WERI-Rb-1 (cell line): ENCODE measurements around the gene HYKK.
"Not testable (repeated sequence)": the region's sequence is repeated elsewhere in the genome, so short reads cannot be mapped to it uniquely, and the experiment has no call there.

Source experiments
- DNase-seq: peaks from one replicate; pipeline ENCODE4 v3.0.0-alpha.2; 2020
- H3K27ac ChIP-seq: fragments of 250-450 bp; sonication (Bioruptor Pico); 2 replicates; pipeline ENCODE4 v1.5.1; 2020; ENCODE audit warnings: mild to moderate bottlenecking, moderate library complexity
- H3K27me3 ChIP-seq: fragments of 250-450 bp; sonication (Bioruptor Pico); 2 replicates; pipeline ENCODE4 v1.5.1; 2021; ENCODE audit warnings: mild to moderate bottlenecking, low read depth, moderate library complexity; ENCODE audit not compliant: insufficient read depth, severe bottlenecking
- H3K36me3 ChIP-seq: fragments of 250-450 bp; sonication (Bioruptor Pico); 2 replicates; pipeline ENCODE4 v1.5.1; 2020; ENCODE audit warnings: mild to moderate bottlenecking, moderate library complexity
- H3K4me3 ChIP-seq: 2 replicates; pipeline ENCODE4 v1.5.1; 2011; ENCODE audit warnings: low read depth, mild to moderate bottlenecking, control low read depth, low read length
- H3K9me3 ChIP-seq: fragments of 250-450 bp; sonication (Bioruptor Pico); 2 replicates; pipeline ENCODE4 v1.5.1; 2021; ENCODE audit warnings: mild to moderate bottlenecking, moderate library complexity; ENCODE audit not compliant: severe bottlenecking
- TF ChIP-seq, protein P1 (sequence below): IDR thresholded peaks from 2 replicates; pipeline ENCODE4 v1.5.1; 2011; ENCODE audit warnings: low read depth, mild to moderate bottlenecking, control low read depth, inconsistent platforms, low read length

The HYKK gene

GRCh38 chr15:78508272-78508671 is 895 bp downstream of the HYKK start:
- H3K36me3 ChIP-seq, result no peaks in the 10 kb centered on the region
- no peaks in the 10 kb centered on the region for H3K27me3 ChIP-seq
- no peak for DNase-seq
- H3K9me3 ChIP-seq, result no peaks in the 10 kb centered on the region
- H3K4me3 ChIP-seq, result peak overlapping the region; percentile 79
- TF ChIP-seq, protein P1, sequence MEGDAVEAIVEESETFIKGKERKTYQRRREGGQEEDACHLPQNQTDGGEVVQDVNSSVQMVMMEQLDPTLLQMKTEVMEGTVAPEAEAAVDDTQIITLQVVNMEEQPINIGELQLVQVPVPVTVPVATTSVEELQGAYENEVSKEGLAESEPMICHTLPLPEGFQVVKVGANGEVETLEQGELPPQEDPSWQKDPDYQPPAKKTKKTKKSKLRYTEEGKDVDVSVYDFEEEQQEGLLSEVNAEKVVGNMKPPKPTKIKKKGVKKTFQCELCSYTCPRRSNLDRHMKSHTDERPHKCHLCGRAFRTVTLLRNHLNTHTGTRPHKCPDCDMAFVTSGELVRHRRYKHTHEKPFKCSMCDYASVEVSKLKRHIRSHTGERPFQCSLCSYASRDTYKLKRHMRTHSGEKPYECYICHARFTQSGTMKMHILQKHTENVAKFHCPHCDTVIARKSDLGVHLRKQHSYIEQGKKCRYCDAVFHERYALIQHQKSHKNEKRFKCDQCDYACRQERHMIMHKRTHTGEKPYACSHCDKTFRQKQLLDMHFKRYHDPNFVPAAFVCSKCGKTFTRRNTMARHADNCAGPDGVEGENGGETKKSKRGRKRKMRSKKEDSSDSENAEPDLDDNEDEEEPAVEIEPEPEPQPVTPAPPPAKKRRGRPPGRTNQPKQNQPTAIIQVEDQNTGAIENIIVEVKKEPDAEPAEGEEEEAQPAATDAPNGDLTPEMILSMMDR, result no peak
- no peak overlapping the region for H3K27ac ChIP-seq

DNA sequence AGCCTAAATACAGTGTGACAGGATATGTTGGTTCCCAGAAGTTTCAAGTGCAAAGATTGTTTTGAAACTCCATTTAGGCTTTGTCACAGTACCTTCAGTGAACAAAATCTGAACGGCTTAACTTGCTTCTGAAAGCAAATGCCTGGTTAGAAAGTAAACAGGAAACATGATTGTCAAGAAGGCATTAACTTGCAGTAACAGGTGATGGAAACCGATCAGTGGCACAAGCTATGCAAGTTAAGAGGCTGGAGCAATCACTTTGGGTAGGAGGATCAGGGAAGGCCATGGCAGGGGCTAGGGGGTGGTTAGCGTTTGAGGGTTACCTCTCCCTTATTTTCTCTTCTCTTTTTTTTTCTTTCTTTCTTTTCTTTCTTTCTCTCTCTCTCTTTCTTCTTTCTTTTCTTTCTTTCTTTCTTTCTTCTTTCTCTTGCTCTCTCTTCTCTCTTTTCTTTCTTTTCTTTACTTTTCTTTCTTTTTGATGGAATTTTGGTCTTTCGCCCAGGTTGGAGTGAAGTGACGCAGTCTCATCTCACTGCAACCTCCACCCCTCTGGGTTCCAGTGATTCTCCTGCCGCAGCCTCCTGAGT is 2.4 kb downstream of the HYKK start:
- no peak for DNase-seq
- no peak overlapping the region for H3K27ac ChIP-seq
- no peaks in the 10 kb centered on the region for H3K9me3 ChIP-seq
- H3K4me3 ChIP-seq, result no peak overlapping the region
- TF ChIP-seq, protein P1, result no peak
- H3K27me3 ChIP-seq, result no peaks in the 10 kb centered on the region
- no peaks in the 10 kb centered on the region for H3K36me3 ChIP-seq

DNA sequence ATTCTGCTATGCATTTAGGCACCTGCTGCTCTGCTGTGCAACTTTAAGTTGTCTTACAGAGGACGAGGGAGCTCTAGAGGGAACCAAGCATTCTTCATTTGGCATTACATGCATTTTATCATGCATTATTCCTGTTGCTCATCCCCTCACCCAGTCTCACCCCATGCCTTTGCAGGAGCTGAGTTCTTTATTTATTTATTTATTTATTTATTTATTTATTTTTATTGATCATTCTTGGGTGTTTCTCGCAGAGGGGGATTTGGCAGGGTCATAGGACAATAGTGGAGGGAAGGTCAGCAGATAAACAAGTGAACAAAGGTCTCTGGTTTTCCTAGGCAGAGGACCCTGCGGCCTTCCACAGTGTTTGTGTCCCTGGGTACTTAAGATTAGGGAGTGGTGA is 12.7 kb downstream of the HYKK start:
- not testable (repeated sequence) for H3K4me3 ChIP-seq, DNase-seq, H3K9me3 ChIP-seq, H3K27ac ChIP-seq, H3K27me3 ChIP-seq, H3K36me3 ChIP-seq

DNA sequence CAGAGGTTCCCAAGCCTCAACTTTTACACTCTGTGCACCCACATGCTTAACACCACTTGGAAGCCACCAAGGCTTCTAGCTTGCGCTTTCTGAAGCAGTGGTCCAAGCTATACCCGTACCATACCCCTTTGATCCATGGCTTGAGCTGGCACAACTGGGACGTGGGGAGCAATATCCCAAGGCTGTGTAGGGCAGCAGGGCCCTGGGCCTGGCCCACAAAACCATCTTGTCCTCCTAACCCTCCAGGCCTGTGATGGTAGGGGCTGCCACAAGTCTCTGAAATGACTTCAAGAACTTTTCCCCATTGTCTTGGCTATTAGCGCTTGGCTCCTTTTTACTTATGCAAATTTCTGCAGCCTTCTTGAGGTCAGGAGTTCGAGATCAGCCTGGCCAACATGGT is 16.9 kb downstream of the HYKK start:
- TF ChIP-seq, protein P1, result no peak
- Histone ChIP-seq H3K36me3 (no peaks in the 10 kb centered on the region), H3K27ac (no peak overlapping the region), H3K4me3 (no peak overlapping the region), H3K9me3 (no peaks in the 10 kb centered on the region), H3K27me3 (no peaks in the 10 kb centered on the region)
- no peak for DNase-seq

- H3K27me3 ChIP-seq, result no peaks in the 10 kb centered on the region
- H3K9me3 ChIP-seq, result no peaks in the 10 kb centered on the region
- H3K27ac ChIP-seq, result no peak overlapping the region
- no peak overlapping the region for H3K4me3 ChIP-seq
- H3K36me3 ChIP-seq, result no peaks in the 10 kb centered on the region
- TF ChIP-seq, protein P1, result no peak
- DNase-seq, result no peak
These were observed 19.9 kb downstream of the HYKK start for GRCh38 chr15:78527325-78527724.

GRCh38 chr15:78533331-78533730 is 26.0 kb downstream of the HYKK start:
- TF ChIP-seq, protein P1, result no peak
- Histone ChIP-seq H3K4me3 (no peak overlapping the region), H3K36me3 (no peaks in the 10 kb centered on the region), H3K27ac (no peak overlapping the region), H3K27me3 (no peaks in the 10 kb centered on the region), H3K9me3 (no peaks in the 10 kb centered on the region)
- DNase-seq, result no peak
